Activated T-cell treated with anti-CD3 and anti-CD28 coated beads for 1 hour (primary cell): ENCODE data around the gene CTTNBP2.

Experiments used
- DNase-seq: peaks from one replicate; pipeline ENCODE4 v3.0.0-alpha.2; 2020; ENCODE audit warnings: low read depth

CTTNBP2 gene

DNA sequence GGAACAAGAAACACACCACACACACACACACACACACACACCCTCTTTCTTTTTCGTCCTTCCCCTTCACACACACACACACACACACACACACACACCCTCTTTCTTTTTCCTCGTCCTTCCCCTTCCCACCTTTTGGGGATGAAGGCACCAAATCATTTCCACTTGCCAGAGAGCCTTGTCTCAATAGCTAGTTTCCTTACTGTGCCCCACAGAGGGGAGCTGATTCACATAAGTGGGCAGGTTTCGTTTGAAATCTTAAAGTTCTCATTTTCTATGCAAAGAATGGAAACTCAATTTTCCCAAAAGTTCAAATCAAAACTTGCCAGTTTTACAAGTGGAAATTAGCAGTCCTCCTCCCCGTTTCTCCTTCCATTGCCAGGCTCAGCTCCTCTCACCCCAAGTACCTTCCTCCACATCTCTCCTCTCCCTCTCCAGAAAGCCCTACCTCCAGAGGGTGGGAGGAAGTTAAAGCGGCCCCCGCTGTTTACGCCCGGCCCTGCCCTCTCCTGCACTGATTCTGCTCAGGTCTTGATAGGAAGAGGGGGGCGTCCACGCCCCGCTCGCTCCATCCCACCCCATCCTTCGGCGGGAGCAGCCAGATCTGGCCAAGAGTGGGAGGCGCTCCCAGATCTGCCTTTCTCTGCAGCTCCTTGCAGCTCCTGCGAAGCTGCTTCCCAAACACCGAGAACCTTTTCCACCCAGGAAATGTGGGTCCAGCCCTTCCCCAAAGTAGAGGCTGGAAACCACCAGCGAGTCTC, 1.3 kb downstream of the CTTNBP2 start:
- no peak for DNase-seq

DNA sequence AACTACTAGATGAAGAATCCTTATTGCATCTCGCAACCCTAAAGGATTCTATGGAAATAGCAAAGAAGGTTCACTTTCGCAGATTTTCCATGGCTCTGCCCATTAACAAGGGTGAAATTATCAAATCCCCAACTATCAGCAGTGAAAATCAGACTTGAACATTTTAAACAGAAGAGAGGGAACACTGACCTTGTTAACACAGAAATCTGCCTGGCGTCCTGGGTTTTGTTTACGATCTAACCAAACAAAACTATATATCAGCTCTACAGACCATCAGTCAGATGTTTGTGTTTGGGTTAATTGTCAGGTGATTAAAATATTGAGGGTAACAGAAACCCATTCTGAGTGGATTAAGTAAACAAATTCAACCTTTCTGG, 1.9 kb downstream of the CTTNBP2 start:
- no peak for DNase-seq

DNA sequence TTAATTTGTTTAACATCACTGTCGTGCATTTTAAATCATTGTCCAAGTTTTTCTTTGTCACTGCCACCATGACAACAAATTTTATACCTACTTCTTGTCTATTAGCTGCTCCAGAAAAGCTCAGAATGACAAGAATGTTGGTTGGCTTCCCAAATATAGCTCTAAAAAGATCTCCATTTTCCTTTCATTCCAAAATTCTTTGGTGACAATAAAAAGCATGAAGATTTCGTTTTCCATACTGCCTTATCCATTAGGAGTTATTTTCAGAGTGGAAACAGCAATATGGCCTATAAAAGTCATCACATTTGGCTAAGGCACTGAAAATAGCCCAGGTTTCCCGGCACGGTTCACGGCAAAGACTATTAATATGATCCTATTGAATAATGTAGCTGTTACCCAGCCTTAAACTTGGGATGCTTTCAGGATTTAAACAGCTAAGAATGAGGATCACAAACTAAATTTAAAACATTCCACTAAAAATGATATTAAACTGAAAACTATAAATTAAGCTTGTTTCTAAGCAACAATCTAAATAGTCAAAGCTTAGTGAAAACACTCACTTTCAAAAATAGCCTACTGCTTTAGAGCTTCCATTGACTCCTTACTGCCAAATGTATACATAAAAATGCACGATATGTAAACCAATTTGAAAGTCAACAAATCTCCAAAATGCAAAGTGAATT, 2.7 kb downstream of the CTTNBP2 start:
- no peak for DNase-seq

DNA sequence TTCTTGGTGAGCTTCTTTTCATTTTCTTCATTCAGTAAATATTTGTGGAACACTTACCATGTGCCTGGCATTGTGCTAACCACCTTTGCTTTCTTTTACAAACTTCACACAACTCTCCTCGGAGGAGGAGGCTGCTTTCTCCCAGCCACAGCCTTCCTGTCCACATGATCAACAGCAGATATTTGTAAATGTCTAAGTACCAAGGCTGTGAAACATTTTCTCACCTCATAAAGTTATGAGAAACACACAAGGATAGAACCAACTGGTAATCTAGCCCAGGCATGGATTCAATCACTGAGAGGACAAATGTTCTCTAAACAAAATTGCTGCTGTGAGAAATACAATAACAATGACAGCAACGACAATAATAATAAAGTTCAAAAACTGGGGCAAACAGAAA, 3.9 kb downstream of the CTTNBP2 start:
- no peak for DNase-seq

DNA sequence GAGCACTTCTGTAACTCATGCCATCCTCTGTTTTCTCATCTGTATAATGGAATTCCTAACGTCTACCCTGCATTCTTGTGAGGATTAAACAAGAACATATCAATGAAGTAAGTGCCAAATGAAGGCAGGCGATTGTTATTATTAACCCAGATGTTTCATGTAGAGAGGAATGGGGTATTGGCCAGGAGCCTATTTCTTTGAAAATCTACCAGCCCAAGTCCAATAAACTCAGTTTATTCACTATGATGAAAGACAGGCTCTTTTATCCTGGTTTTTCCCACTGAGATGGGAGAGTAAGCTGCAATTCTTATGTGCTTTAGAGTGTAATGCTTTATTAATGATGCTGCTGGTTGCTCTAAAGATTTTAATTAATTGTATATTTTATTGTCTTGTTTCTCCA, 9.6 kb downstream of the CTTNBP2 start:
- DNase-seq: no peak

DNA sequence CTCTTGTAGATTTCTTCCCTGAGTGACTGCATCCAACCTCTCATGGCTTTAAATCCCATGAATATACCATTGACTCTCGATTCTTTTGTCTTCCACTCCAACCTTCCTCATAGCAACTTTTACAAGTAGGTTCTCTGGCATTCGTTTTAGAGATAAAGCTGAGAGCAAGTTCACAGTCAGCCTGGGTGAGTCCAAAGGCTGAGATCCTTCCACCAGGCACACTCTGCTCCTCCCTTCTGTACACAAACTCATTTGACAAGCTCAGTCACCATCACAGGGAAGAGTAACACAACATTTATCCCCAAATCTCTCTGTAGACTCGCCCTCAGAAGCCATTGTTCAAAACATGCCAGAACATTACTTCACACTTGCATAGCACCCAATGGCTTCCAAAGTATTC, 10.9 kb downstream of the CTTNBP2 start:
- no peak for DNase-seq

DNA sequence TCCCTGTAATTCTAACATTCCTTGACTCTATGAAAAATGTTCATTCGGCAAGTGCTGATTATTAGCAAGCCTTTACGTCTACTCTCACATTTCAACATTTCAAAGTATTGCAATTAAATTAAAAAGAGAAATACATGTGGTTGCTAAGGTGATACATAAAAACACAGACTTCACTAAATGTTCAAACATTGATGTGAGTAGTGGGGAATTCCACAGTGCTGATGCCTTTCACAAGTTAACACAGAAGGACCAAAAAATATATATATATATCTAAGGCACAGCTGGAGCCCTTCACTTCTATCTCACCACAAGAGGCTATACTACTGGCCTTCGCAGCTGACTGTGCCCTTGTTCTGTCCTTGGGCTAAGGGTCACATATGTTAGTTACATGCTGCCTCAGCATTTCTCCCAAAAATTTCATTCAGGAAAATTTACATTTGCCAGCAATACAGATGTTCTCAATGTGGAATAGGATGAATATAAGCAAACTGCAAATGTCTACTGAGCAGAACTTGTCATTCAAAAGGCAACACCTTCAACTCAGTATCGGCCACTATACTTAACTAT, 13.9 kb downstream of the CTTNBP2 start:
- DNase-seq: no peak

DNA sequence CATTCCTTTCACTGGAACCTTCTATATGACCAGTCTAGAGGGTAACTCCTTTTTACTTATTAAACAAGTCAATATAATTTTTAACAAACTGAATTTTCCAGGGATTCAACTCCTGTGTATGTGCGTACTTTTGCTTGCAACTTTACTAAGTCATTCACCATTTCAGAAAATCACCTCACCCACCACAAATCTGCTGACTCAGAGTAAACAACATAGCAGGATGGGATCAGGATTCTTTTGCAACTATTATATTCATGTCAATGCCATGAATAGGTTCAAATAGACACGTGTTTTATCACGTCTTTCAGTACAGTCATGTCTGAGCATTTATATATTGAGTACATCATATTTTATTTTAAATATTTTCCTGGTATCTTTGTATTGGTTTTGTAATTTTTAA, 14.5 kb downstream of the CTTNBP2 start:
- DNase-seq: no peak

DNA sequence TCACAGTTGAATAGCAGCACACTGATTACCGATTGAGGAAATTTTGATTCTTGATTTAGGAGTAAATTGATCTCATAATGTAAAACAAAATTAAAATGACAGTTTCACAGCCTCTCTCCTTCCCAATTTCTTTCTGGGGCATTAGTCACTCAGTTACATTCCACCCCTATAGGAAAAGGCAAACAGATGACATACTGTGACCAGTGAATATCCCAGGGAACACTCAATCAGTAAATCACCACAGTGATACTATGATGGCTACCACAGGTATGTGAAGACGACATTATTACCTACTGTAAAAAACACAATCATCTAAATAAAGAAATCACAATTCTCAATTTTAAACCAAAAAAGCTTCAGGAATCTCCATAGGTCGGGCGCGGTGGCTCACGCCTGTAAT, 15.5 kb downstream of the CTTNBP2 start:
- no peak for DNase-seq

DNA sequence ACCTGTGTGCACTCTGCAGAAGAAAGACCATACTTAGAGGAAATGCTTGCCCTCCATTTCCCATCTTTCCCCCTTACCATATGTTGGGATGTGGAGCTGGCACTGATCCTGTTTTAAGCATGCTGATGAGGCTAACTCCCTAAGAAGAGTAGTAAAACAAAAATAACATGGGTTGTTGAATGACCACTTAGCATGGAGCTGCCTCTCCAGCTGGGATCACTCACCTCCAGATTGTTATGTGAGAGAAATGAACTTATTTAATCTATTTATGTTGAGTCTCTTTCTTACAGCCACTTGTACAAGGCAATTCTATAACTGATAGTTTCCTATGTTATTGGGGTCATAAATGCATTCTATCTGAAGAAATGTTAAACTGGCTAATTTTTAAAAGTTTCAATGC, 17.0 kb downstream of the CTTNBP2 start:
- DNase-seq: no peak

DNA sequence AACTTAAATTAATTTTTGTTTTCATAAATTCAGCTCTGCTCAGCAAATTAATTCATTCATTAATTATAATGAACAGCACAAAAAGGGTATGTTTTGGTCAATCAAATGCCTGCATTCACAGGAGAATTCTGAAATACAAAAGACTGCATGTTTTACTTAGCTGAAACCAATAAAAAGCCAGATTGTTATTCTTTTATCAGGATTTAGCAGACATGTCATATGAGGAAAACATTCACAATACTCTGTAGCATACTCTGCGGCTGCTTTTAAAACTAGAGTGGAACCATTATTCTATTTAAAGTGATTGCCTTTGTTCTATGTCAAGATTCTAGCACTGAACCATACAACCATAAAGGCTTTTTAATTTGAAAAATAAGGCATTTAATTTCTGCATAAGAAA, 19.1 kb downstream of the CTTNBP2 start:
- DNase-seq: no peak

DNA sequence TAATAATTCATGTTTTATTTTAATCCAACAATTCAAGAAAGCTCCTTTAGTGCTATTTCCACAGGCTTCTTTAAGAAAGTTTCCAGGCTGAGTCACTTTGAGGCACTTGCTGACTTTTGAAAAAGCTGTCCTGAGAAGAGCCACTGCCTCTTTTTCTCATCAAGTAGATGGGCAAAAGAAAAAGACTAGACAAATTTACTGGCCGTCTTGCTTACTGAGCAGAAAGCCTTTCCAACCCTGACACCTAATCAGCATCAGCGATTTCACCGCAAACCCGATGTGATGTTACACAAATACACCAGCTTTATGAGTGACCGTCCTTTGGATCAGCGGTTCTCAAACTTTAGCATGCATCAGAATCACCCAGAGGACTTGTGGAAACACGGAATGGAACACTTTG, 24.3 kb downstream of the CTTNBP2 start:
- DNase-seq: no peak

DNA sequence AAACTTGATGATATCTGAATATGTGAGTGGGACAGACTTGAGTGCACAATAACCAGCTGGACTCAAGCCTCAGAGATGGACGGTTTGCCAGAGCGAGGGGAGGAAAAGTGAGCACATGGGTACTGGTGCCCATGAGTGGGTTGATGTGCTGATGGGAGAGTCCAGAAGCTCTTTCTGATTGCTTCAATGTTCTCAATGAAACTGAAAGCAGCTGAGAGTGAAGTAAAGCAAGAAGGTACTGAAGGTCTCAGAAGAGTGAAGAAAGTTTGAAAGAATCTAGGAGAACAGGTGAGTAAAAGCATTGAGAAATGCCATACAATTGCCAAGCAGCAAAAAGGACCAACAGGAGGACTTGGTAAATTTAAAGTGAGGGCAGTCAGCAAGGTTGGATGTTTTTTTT, 28.6 kb downstream of the CTTNBP2 start:
- no peak for DNase-seq

DNA sequence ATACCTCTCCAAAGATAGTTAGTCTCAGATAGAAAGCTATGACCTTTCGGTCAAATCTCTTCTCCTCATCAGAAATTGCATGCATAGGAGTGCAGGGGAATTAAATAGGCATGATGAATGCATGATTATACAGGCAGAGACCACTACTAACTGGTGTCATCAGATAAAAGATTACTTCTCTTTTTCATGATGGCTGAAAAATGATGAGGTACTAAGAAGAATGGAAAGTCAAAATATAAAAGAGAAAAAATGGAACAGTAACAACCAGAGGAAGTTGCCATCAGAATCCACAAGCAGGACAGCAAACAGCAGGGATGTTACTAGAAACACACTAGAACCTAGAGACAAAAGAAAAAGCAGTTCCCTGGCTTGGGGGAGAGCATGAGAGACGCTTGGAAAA, 31.6 kb downstream of the CTTNBP2 start:
- no peak for DNase-seq

DNA sequence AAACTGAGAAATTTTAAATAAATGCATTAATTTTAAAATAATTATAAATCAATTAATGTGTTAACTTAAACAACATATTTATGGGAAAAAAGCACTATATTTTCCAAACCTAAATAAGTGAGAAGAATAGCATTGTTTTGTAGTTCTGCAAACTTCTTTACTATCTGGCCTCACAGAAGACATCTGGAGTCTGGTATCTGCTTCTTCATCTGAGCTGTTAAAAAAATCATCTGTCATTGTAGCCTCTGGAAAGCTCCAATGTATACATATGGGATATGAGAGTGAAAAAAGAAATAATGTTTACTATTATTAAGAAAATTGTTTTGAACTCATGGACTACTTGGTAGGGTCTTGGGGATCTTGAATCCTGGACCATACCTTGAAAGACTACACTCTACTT, 32.2 kb downstream of the CTTNBP2 start:
- DNase-seq: no peak

DNA sequence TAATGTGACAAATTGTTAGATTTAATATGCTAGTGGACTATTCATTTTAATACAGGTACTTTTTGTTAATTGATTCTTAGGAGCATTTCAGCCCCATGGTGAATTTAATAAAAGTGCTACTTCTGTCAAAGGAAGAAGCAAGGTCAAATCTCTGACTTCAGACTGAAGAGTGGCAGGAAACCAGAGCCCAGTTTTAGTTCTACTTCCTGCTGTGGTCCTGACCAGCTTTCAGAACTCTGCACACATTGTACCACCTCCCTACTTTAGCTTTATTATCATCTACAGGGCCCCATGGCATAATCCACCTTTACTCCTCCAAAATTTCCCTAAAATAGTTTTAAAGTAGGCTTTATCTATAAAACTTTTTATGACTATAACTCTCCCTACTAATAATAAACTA, 33.7 kb downstream of the CTTNBP2 start:
- DNase-seq: no peak

DNA sequence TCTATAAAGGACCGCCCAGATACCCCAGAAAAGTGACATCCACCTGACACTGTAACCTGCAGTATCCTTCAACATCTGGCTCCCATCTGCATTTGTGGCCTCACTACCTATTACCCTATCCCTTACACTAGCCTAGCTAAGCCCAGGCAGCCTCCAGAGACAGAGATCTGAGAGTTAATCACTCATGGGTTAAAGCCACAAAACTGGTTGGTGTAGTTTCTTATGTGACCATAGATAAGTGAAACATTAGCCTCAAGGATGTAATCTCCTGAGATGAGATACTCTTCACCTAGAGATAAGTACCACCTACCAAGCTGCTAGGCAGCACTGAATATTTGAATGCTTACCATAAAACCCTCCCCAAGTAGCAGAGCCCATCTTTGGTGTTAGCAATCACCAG, 35.4 kb downstream of the CTTNBP2 start:
- no peak for DNase-seq

DNA sequence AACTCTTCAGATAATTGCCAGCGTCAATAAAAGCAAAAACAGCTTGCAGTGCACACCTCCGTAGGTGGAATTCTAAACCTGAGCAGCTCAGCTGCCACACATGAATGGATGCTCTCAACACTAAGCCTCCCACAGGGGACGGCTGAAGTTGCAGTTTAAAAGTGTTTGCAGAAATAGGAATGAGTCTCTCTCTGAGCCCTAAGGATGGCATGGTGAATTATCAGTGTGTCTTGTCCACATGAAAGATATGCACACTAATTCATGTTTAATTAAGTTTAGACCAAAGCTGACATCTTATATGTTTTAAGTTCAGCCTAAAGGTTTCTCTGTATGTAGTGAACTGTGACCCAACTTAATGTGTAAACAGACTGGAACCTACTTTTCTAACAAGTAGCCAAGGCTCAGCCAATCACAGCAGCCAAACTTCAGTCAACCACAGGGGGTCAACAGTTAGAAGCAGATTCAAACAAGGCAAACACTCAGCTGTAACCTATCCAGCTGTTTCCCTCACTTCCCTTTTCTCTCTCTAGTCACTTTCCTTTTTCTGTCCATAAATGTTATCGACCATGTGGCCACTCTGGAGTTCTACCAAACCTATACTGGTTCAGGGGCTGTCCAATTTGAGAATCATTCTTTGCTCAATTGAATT, 38.1 kb downstream of the CTTNBP2 start:
- no peak for DNase-seq

DNA sequence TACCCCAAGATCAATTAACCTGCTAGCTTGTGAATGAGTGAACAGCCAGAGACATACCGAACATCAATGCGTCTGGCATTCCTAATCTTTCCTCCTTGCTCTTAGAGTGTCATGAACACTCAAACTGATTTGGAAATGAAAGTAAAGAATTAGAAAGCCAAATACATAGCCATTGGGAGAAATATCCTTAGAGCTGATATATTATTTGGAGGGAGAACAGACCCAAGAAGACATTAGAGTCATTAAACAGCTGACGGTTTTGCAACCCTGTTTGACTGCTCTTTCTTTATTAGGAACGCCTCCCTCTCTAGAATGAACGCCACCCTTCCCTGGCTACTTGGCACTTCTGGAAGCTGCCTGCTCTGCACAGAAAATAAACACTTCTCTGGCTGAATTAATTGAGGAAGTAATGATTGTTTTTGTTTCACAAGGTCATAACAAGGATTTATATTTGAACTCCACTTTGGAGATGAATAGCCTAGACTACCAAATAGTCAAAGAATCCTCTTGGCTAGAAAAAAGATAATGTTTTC, 42.8 kb downstream of the CTTNBP2 start:
- no peak for DNase-seq

DNA sequence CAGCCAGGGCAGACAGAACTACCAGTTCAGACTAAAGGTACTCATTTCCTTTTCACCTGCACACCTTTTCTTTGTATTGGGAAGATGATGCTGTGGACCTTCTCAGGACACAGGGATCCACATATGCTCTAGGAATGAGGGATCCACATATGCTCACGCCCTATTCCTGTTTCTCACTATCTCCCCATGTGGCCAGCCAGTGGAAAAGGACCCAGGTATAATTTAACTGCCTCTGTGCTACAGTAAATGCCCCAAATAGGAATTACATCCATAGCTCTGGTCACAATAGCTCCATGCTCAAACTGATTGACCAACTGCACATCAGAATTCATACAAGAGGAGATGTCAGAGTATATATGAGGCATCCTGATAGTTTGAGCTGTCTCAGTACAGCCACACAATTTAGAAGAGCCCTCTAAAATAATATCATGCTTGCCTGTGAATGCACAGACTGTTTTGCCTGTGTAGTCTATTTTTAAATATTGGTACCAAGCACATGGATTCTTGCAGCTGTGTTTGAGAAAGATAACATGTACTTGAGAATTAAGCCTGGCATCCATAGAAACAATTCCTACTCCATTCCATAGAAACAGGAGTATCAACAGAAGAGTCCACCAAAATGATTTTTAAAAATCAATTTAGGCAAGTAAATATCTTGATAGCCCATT, 43.7 kb downstream of the CTTNBP2 start:
- no peak for DNase-seq

DNA sequence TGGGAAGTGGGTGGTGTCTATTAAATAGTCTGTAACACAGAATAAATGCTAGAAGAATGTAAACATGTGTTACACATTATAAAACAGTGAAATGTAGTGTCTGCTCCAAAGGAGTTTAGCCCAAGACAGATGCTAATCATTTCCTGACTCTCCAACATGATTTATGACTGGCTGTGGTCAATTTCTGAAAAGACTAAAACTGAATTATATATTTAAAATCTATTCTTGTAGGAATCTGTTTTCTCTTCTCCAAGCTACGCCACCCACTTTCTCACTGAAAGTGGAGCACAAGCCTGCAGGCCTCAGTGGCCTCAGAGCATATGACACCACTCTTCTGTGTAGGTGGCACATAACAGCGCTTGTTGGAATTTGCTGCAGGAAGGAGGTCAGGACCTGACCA, 44.4 kb downstream of the CTTNBP2 start:
- no peak for DNase-seq

DNA sequence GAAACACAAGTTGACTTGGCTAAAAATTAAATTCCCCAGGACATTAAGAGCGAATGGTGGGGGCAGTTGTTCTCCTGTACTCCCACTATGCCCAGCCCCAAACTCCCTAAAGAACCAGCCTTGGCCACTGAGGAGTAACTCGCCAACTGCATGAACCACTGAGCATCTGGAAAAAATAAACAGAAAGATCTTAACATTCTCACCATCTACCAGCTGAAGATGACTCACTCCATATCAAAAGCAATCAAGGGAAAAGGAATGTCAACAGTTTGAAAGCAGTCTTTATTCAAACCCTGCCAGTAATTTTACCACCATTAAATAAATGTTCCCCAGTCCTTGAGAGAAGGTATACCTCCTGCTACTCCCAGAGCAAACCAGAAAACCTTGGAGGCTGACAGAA, 45.4 kb downstream of the CTTNBP2 start:
- no peak for DNase-seq
